Urothelium cell line (cell line): ENCODE results near the gene SORBS1.

Experiments used
- DNase-seq: peaks from one replicate; pipeline ENCODE4 v3.0.0; 2011; ENCODE audit warnings: low spot score, mixed read lengths
- FAIRE-seq: peaks from 2 replicates; lab custom pipeline; 2011; peaks lifted over from hg19 to GRCh38; lab: Jason Lieb, UNC

SORBS1 gene

GRCh38 chr10:95395947-95396449, 165.2 kb downstream of the SORBS1 start:
- DNase-seq, result no peak
- no peak for FAIRE-seq

- DNase-seq, result peak; percentile 73
- peak; percentile 81 for FAIRE-seq
Measured at GRCh38 chr10:95394161-95394880, 166.8 kb downstream of the SORBS1 start.

GRCh38 chr10:95392681-95393164, 168.4 kb downstream of the SORBS1 start:
- FAIRE-seq (no peak), DNase-seq (no peak)

- FAIRE-seq (no peak), DNase-seq (no peak)
Measured at GRCh38 chr10:95392217-95392584, 169.0 kb downstream of the SORBS1 start.

- DNase-seq (peak; percentile 49), FAIRE-seq (no peak)
Measured at GRCh38 chr10:95391581-95392216, 169.5 kb downstream of the SORBS1 start.

GRCh38 chr10:95391164-95391563, 170.0 kb downstream of the SORBS1 start:
- no peak for DNase-seq
- no peak for FAIRE-seq

- FAIRE-seq, result no peak
- no peak for DNase-seq
Measured at GRCh38 chr10:95389982-95390381, 171.2 kb downstream of the SORBS1 start.

GRCh38 chr10:95389176-95389575, 172.0 kb downstream of the SORBS1 start:
- FAIRE-seq (no peak), DNase-seq (no peak)

GRCh38 chr10:95388539-95388938, 172.6 kb downstream of the SORBS1 start:
- FAIRE-seq, result no peak
- no peak for DNase-seq

- no peak for DNase-seq
- FAIRE-seq, result no peak
Measured at GRCh38 chr10:95388109-95388471, 173.1 kb downstream of the SORBS1 start.

- FAIRE-seq (no peak), DNase-seq (no peak)
Measured at GRCh38 chr10:95384011-95384704, 177.0 kb downstream of the SORBS1 start.

GRCh38 chr10:95382596-95382995, 178.6 kb downstream of the SORBS1 start:
- DNase-seq, result no peak
- FAIRE-seq, result no peak

GRCh38 chr10:95382174-95382573, 179.0 kb downstream of the SORBS1 start:
- DNase-seq (no peak), FAIRE-seq (no peak)

GRCh38 chr10:95377950-95378349, 183.2 kb downstream of the SORBS1 start:
- DNase-seq, result no peak
- no peak for FAIRE-seq

GRCh38 chr10:95375418-95375817, 185.8 kb downstream of the SORBS1 start:
- no peak for FAIRE-seq
- DNase-seq, result no peak

- FAIRE-seq (peak; percentile 27), DNase-seq (peak; percentile 81)
Measured at GRCh38 chr10:95374597-95375209, 186.5 kb downstream of the SORBS1 start.

GRCh38 chr10:95373660-95374059, 187.5 kb downstream of the SORBS1 start:
- FAIRE-seq (no peak), DNase-seq (no peak)

- FAIRE-seq (no peak), DNase-seq (no peak)
Measured at GRCh38 chr10:95364342-95364741, 196.8 kb downstream of the SORBS1 start.

GRCh38 chr10:95363303-95363912, 197.8 kb downstream of the SORBS1 start:
- FAIRE-seq, result no peak
- peak; percentile 41 for DNase-seq

- FAIRE-seq (no peak), DNase-seq (no peak)
Measured at GRCh38 chr10:95360122-95360714, 201.0 kb downstream of the SORBS1 start.
